Ovary (tissue), 3 donors: ENCODE data around the gene ATP10B.

ENCODE experiments used
- EP300 ChIP-seq: sonication (generic); formaldehyde crosslinking; IDR thresholded peaks from one replicate; pipeline ENCODE4 v1.6.1; 2017; ENCODE audit warnings: antibody characterized with exemption
- POLR2A ChIP-seq: fragments of 450-650 bp; IDR thresholded peaks from one replicate; pipeline ENCODE4 v1.6.1; 2017; ENCODE audit warnings: antibody characterized with exemption, mild to moderate bottlenecking, moderate library complexity
- TF ChIP-seq, protein P1 (sequence below), 3 donors: fragments of 450-650 bp in 2 of 3; fragments of 200-600 bp in 1 of 3; IDR thresholded peaks; one replicate each; pipeline versions ENCODE4 v1.5.1 to v1.8.0; 2016 to 2022; ENCODE audit warnings: antibody characterized with exemption in 3 of 3, mild to moderate bottlenecking in 1 of 3
- donor health status: DM: no; HTN: no; CAD: no.

DNA sequence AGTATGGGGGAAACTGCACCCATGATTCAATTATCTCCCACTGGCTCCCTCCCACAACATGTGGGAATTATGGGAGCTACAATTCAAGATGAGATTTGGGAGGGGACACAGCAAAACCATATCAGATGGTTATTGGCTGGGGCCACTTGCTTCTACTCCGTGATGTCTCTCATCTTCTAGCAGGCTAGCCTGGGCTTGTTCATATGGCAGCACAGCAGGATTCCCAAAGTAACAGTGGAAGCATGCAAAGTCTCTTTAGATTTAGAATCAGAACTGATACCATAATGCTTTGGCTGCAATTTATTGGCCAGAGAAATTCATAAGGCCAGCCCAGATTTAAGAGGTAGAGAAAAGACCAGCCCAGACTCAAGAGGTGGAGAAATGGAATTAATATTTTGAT is 304.1 kb downstream of the ATP10B start:
- no peak for TF ChIP-seq EP300
- TF ChIP-seq, protein P1, sequence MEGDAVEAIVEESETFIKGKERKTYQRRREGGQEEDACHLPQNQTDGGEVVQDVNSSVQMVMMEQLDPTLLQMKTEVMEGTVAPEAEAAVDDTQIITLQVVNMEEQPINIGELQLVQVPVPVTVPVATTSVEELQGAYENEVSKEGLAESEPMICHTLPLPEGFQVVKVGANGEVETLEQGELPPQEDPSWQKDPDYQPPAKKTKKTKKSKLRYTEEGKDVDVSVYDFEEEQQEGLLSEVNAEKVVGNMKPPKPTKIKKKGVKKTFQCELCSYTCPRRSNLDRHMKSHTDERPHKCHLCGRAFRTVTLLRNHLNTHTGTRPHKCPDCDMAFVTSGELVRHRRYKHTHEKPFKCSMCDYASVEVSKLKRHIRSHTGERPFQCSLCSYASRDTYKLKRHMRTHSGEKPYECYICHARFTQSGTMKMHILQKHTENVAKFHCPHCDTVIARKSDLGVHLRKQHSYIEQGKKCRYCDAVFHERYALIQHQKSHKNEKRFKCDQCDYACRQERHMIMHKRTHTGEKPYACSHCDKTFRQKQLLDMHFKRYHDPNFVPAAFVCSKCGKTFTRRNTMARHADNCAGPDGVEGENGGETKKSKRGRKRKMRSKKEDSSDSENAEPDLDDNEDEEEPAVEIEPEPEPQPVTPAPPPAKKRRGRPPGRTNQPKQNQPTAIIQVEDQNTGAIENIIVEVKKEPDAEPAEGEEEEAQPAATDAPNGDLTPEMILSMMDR (IDR thresholded peaks at IDR 0.05) = no peak
- TF ChIP-seq POLR2A = no peak
